ENCODE results near the gene NRARP. TPM values are rescaled to one million over a fixed set of nuclear protein-coding genes. Genes with fewer than 3 reads are reported as not detected.

The NRARP gene
- total RNA-seq, 4 donors from 2014 or later = 4.6 to 12.3 (median 7.2) TPM

- peak; percentile 23 for DNase-seq (ENCODE audit: low spot score)
- TF ChIP-seq CTCF (IDR thresholded peaks at IDR 0.05) = no peak
- peak; percentile 35 for ATAC-seq (ENCODE audit: low FRiP score)
Measured at GRCh38 chr9:137316012-137316981, 14.2 kb upstream of the NRARP start.

DNA sequence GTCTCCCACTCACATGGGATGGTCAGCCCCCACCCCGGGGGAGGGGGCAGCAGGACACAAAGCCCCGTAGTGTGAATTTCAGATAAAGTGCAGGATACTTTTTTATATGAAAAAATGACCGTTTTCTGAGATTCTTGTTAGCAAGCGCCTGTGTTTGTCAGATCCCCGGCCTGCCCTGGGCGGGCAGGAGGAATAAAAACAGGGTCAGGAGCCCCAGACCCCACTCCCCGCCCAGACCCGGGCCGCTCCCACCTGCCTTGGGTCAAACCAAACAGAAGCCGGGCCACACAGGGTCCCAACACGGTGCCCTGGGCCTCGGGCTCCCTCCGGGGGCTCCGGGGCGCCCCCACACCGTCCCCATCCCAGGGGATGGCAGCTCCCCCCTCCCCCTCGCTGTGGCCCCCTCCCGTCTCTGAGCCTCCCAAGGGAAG, 13.5 kb upstream of the NRARP start:
- no peak for TF ChIP-seq CTCF (IDR thresholded peaks at IDR 0.05)
- ATAC-seq (ENCODE audit: low FRiP score) = no peak
- no peak for DNase-seq (ENCODE audit: low spot score)

- no peak for TF ChIP-seq CTCF (IDR thresholded peaks at IDR 0.05)
- ATAC-seq (ENCODE audit: low FRiP score) (no peak), DNase-seq (ENCODE audit: low spot score) (no peak)
Measured at GRCh38 chr9:137314561-137315560, 12.8 kb upstream of the NRARP start.

DNA sequence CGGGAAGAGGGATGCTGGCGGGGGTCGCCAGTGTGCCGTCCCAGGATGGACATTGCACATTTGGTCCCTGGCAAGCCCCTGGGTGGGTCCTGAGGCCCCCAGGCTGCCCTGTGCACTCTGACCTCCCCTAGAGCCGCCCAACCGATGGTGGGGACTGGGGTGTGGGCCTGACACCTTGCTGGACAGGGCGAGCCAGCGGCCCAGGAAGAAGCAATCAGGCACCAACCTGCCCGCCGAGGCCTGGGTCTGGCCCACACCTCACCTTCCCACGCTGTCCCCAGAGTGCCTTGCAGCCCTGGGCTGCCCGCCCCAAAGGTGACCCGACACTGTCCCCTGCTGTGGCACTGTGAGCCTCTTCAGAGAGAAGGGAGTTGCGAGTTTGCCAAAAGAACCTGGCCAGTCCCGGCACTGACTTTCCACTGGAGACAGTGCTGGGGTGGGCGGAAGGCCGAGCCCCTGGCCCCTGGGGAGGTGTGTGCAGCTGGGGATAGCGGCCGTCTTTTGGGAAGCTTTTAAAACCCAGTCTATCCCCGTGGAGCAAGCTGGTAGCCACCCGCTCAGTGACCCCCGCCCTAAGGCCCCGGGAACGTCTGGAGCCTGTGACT, 12.0 kb upstream of the NRARP start:
- ATAC-seq (ENCODE audit: low FRiP score) (no peak), DNase-seq (ENCODE audit: low spot score) (peak; percentile 21)
- no peak for TF ChIP-seq CTCF (IDR thresholded peaks at IDR 0.05)

DNA sequence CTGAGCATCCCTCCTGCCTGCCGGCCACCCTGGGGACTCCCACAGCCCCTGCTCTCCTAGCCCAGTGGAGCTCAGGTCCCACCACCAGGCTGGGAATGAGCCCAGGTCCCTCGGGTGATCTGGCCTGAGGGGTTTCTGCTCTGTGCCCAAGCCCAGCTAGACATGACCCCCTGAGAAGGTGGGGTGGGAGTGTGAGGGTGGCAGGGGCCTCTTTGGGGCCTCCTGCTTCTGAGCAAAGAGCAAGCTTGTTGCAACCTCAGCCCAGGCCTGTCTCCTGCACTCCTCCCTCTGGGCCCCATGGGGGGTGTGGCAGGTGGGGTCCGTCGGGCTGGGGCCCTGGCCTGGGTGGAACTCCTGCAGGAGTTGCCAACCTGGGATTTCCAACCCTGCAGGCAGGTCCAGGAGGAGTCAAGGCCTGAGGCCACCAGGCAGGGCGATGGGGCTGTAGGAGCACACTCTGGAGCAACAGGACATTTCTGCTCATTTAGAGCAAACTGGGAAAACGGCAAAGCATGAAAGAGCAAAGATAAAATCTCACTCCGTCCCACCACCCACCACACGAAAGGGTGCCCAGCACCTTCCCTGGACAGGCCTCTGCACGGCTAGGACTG, 11.4 kb upstream of the NRARP start:
- DNase-seq (ENCODE audit: low spot score) = no peak
- TF ChIP-seq CTCF (IDR thresholded peaks at IDR 0.05) = no peak
- no peak for ATAC-seq (ENCODE audit: low FRiP score)

- DNase-seq (ENCODE audit: low spot score) (peak; percentile 9), ATAC-seq (ENCODE audit: low FRiP score) (no peak)
- no peak for TF ChIP-seq CTCF (IDR thresholded peaks at IDR 0.05)
Measured at GRCh38 chr9:137312852-137313325, 10.8 kb upstream of the NRARP start.

Measured in omental fat pad (tissue), 4 donors.